ENCODE measurements around the gene OR10H3.
"Not testable (repeated sequence)": the region's sequence is repeated elsewhere in the genome, so short reads cannot be mapped to it uniquely, and the experiment has no call there.

The OR10H3 gene

GRCh38 chr19:15737722-15738121 is at the start of gene OR10H3:
TSS of gene OR10H3 (plus strand) at chr19:15737985. CDS start at chr19:15741393, 3,408 bp downstream.
- DNase-seq (ENCODE audit: low read depth in 2 of 2), result no peak

DNA sequence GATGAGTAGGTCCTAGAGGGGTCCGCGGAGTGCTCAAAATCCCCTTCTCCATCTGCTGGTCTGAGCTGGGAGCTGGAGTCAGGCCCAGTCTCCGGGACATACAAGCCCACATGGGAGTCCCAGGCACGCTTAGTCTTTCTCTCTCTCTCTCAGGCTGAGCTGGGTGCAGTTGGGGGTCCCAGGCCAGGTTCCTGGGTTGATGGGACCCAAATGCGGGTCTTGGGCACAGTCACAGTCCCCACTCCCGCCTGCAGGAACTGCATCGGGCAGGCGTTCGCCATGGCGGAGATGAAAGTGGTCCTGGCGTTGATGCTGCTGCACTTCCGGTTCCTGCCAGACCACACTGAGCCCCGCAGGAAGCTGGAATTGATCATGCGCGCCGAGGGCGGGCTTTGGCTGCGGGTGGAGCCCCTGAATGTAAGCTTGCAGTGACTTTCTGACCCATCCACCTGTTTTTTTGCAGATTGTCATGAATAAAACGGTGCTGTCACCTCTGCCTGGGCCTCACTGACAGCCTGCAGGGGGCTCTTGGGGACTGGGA is 41.1 kb upstream of the OR10H3 start:
- no peak for DNase-seq (ENCODE audit: low read depth in 2 of 2)

GRCh38 chr19:15701757-15702533 is 35.8 kb upstream of the OR10H3 start:
- no peak for DNase-seq (ENCODE audit: low read depth in 2 of 2)

- DNase-seq (ENCODE audit: low read depth in 2 of 2), result no peak
These were observed 35.3 kb upstream of the OR10H3 start for GRCh38 chr19:15702534-15702930.

DNA sequence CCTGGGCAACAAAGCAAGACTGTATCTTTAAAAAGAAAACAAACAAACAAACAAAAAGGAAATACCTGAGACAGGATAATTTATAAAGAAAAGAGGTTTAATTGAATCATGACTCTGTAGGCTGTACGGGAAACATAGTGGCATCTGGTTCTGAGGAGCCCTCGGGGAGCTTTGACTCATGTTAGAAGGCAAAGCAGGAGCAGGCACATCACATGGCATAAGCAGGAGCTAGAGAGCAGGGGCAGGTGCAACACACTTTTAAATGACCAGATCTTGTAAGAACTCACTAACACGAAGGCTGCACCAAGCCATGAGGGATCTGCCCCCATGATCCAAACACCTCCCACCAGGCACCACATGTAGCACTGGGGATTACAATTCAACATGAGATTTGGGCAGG is 23.1 kb upstream of the OR10H3 start:
- DNase-seq (ENCODE audit: low read depth in 2 of 2), result no peak

GRCh38 chr19:15715642-15716041 is 22.1 kb upstream of the OR10H3 start:
- no peak for DNase-seq (ENCODE audit: low read depth in 2 of 2)

- DNase-seq (ENCODE audit: low read depth in 2 of 2), result no peak
These were observed 20.0 kb upstream of the OR10H3 start for GRCh38 chr19:15717809-15718208.

- DNase-seq (ENCODE audit: low read depth in 2 of 2), result no peak
These were observed 16.5 kb upstream of the OR10H3 start for GRCh38 chr19:15721268-15721667.

GRCh38 chr19:15722956-15723355 is 14.8 kb upstream of the OR10H3 start:
- no peak for DNase-seq (ENCODE audit: low read depth in 2 of 2)

DNA sequence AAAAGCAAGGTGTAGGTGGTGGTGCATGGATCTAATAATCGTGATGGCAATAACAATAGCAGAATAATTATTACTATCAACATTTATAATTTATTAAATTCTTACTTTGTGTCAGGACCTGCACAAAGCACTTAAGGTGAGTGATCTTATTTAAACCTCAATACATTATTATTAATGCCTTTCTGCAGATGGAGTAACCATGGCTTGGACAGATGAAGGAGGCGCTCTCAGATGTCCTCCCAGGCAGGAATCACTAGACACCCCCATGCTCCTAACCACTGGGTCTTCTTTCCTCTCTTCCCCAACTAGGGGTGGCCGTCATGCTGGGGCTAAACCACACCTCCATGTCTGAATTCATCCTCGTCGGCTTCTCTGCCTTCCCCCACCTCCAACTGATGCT is 10.1 kb upstream of the OR10H3 start, which contains the start of gene OR10H2:
TSS of gene OR10H2 (plus strand) at position 301 of the 400 bp plus-strand sequence. CDS start at position 321, 20 bp downstream.
- no peak for DNase-seq (ENCODE audit: low read depth in 2 of 2)

DNA sequence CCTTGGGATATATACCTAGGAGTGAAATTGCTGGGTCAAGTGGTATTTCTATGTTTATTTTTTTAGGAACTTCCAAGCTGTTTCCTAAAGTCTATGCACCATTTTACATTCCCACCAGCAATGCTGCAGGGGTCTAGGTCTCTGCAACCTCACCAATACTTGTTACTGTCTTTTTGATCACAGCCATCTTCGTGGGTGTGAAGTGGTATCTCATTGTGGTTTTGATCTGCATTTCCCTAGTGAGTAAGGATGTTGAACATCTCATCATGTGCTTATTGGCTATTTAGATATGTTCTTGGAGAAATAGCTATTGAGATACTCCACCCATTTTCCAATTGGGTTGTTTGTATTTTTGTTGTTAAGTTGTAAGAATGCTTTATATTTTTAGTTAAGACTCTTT is 7.2 kb upstream of the OR10H3 start:
- DNase-seq (ENCODE audit: low read depth in 2 of 2), result no peak

DNA sequence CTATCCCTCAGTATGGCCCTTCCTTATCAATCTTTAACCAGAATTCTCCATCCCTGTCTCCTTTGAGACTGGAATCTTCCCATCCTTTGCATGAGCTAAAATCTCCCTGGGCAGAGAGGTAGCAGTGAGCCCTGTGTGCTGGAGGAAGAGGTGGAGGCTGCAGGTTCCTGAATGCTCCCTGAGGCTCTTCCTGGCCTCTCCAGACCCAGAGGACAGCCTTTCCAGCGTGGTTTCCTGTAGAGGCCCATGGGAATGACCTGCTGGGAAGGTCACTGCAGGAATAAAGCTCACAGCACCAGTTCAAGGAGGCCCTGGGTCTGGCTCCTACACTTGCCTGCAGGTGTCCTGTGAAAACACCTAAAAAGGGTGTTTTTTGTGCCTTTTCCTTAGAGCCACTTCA is 5.4 kb upstream of the OR10H3 start:
- DNase-seq (ENCODE audit: low read depth in 2 of 2), result no peak

- DNase-seq (ENCODE audit: low read depth in 2 of 2), result no peak
These were observed 3.9 kb upstream of the OR10H3 start for GRCh38 chr19:15733895-15734294.

DNA sequence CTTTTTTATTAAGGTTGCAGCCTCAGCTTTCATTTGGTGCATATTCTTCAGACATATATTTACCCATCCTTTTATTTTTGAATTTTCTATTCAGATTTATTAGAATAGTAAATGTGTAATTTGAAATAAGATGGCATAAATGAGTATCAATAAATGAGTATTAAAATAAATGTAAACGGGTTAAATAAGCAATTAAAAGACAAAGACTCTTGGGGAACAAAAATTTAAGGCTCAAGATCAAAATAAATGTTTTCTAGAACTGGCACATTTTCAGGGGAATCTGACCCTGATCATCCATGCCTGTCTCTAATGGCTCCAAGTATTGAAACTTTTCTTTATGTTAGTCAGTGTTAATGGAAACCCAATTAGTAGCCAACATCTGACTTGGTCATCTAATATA is 3.0 kb downstream of the OR10H3 start:
- DNase-seq (ENCODE audit: low read depth in 2 of 2), result no peak

GRCh38 chr19:15748239-15748638 is 10.5 kb downstream of the OR10H3 start:
- no peak for DNase-seq (ENCODE audit: low read depth in 2 of 2)

DNA sequence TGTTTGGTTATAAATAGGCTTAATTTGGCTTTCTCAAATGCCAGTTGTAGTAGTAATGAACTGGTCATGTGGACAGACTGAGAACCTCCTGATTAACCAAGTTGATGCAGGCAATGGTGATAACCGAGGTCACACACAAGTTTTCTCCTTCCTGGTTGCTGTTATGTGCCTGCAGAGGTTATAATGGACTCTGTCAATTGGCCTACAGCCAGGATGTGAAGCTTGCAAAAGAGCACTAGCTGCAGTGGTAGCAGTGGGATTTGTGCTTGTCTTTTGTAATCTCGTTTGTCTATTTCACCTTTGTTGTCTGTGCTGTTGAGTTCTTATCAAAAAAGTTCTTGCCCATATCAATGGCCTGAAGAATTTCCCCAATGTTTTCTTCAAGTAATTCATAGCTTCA is 20.6 kb downstream of the OR10H3 start:
- no peak for DNase-seq (ENCODE audit: low read depth in 2 of 2)

GRCh38 chr19:15759962-15760565 is 22.3 kb downstream of the OR10H3 start:
- no peak for DNase-seq (ENCODE audit: low read depth in 2 of 2)

- DNase-seq (ENCODE audit: low read depth in 2 of 2), result no peak
These were observed 31.8 kb downstream of the OR10H3 start for GRCh38 chr19:15769586-15769985.

DNA sequence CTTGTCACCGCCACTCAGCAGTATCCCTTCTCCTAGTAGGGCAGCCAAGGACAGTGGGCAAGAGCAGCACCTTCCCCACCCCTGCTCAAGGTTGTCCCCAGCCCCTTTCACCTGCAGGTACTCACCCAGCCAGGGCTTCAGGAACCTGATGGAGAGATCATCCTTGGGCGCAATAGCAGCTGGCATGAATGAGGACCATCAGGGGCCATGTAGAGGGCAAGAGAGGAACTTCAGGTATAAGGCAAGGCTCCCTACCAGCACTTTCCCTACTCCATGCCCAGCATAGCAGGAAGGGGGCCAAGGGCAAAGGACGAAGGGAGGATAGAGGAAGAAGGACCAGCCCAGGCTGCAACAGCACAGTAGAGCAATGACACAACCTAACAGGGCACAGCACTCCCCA is 36.4 kb downstream of the OR10H3 start:
- not testable (repeated sequence) for DNase-seq (ENCODE audit: low read depth in 2 of 2)

GRCh38 chr19:15775249-15775648 is 37.5 kb downstream of the OR10H3 start:
- no peak for DNase-seq (ENCODE audit: low read depth in 2 of 2)

- no peak for DNase-seq (ENCODE audit: low read depth in 2 of 2)
These were observed 38.5 kb downstream of the OR10H3 start for GRCh38 chr19:15776264-15776663.

- DNase-seq (ENCODE audit: low read depth in 2 of 2), result no peak
These were observed 39.5 kb downstream of the OR10H3 start for GRCh38 chr19:15776991-15777970.

All from stimulated activated CD8-positive, alpha-beta memory T cell treated with anti-CD3 and anti-CD28 coated beads, Interleukin-15, amount 100 ng/mL, for 4 hours (primary cell).